Transverse colon (tissue), 4 donors: ENCODE results near the gene HILPDA. TPM values are rescaled to one million over a fixed set of nuclear protein-coding genes. Genes with fewer than 3 reads are reported as not detected.
"Not testable (repeated sequence)": the region's sequence is repeated elsewhere in the genome, so short reads cannot be mapped to it uniquely, and the experiment has no call there.

ENCODE experiments used
- DNase-seq: peaks from one replicate; pipeline ENCODE4 v3.0.0-alpha.2; 2019
- H3K27ac ChIP-seq, 4 donors: fragments of 200-600 bp; sonication (generic); 2 replicates each; pipeline ENCODE4 v1.5.1; 2016 to 2018; ENCODE audit warnings: inconsistent platforms in 4 of 4
- H3K27me3 ChIP-seq: fragments of 200-600 bp; sonication (generic); 2 replicates; pipeline ENCODE4 v1.5.1; 2017; ENCODE audit warnings: inconsistent platforms
- H3K36me3 ChIP-seq, 4 donors: fragments of 200-600 bp; sonication (generic); 2 replicates each; pipeline ENCODE4 v1.5.1; 2017 to 2019; ENCODE audit warnings: inconsistent platforms in 4 of 4
- H3K4me1 ChIP-seq, 4 donors: fragments of 200-600 bp; sonication (generic); 2 replicates each; pipeline ENCODE4 v1.5.1; 2017 to 2020; ENCODE audit warnings: inconsistent platforms in 4 of 4
- H3K4me3 ChIP-seq, 4 donors: fragments of 200-600 bp; sonication (generic); 1 replicate in 1 of 4; 2 replicates in 3 of 4; pipeline versions ENCODE4 v1.5.1 to v1.6.1; 2017 to 2019; ENCODE audit warnings: inconsistent platforms in 4 of 4
- H3K9me3 ChIP-seq, 2 donors: fragments of 200-600 bp; sonication (generic); 2 replicates each; pipeline ENCODE4 v1.5.1; 2017 to 2019; ENCODE audit warnings: inconsistent platforms in 2 of 2
- EP300 ChIP-seq: sonication (generic); formaldehyde crosslinking; IDR thresholded peaks from one replicate; pipeline ENCODE4 v1.6.1; 2017; ENCODE audit warnings: antibody characterized with exemption, low read depth
- POLR2A ChIP-seq: fragments of 450-650 bp; IDR thresholded peaks from one replicate; pipeline ENCODE4 v1.6.1; 2016; ENCODE audit warnings: antibody characterized with exemption, mild to moderate bottlenecking, moderate library complexity
- POLR2AphosphoS5 ChIP-seq, 3 donors: sonication (generic); formaldehyde crosslinking; IDR thresholded peaks; one replicate each; pipeline ENCODE4 v1.6.1; 2016; ENCODE audit warnings: antibody characterized with exemption in 3 of 3
- WGBS, 2 donors: methylation state at CpG; one replicate each; pipeline ENCODE4 v1.1.5; 2018; ENCODE audit warnings: low coverage in 1 of 2; 5-methylcytosine and 5-hydroxymethylcytosine counted together
- in situ Hi-C, 4 donors: fragments of 200-750 bp; cut with MboI; loops; one replicate each; pipeline versions ENCODE4 v1.15.0 to v1.15.1; 2017; ENCODE audit warnings: low sequenced_read_pairs in 3 of 4, low pct_ligation_motif_present in 1 of 4, low pct_unique_long_range_greater_than_20kb in 1 of 4
- intact Hi-C: fragments of 100-400 bp; cut with DNase I; formaldehyde crosslinking; loops from one replicate; pipeline ENCODE4 v1.15.1; 2023; ENCODE audit warnings: low total_unique reads
- total RNA-seq, 4 donors: library from RNA; depleted of rRNA; stranded (reverse); fragments of >200 nt; gene quantifications; one replicate each; pipeline ENCODE4 v1.1.0, GENCODE V29; 2016
- TF ChIP-seq, protein P1 (sequence below), 5 experiments: fragments of 200-600 bp in 3 of 5; fragments of 450-650 bp in 2 of 5; sonication (generic) in 3 of 5; IDR thresholded peaks; 1 replicate in 2 of 5; 2 replicates in 3 of 5; pipeline ENCODE4 v1.5.1; 2016 to 2017; ENCODE audit warnings: antibody characterized with exemption in 5 of 5, inconsistent platforms in 3 of 5, mild to moderate bottlenecking in 2 of 5, moderate library complexity in 1 of 5

Gene HILPDA
- total RNA-seq, 4 donors from 2014 or later: 5.3 to 35.5 (median 5.9) TPM; not detected in 1

DNA sequence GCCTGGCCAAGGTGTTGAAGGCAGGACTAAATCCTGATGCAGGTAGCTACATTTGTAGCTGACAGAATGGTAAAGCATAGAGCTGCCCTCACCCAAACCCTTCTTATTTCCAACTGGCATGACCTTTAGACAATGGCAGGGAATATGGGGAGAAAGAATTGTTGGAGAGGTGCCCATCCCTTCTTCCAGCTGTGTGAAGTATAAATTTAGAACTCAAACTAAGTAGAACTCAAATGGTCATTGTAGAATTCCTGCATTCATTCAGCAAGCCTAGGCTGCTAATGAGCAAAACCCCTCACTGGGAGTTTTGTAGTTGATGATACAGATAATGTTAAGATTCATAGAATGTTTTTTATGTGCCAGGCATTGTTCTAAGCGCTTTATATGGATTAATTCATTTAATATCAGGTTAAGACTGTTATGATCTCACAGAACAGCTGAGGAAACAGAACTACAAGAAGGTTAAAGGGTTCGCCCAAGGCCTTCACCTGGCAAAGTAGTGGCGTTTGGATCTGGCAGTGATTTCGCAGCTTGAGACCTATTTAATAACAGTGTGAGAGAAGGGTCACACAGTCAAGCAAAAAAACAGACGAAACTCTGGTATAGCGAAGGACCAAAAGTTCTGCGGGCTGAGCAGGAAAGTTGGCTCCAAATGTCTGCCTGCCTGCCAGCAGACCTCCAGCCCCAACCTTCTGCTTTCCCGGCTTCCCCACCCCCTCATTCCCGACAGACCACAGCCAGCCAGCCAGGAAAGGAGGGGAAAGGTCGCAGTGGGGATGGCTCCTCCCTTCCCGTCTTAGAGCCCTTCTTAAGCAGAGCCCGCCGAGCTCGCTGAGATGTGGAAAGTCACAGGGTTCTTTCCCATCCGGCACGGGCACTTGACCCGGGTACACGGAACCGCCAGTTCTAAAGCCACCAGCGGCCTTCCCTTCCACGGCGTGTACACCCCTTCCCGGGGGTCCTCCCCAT lies 1.6 kb upstream of the HILPDA start:
- peaks cover 2 to 42% (median 36%) of the 10 kb centered on the region in 4 donors for H3K4me1 ChIP-seq
- DNase-seq: peak; percentile 68
- no peaks in the 10 kb centered on the region for H3K27me3 ChIP-seq
- TF ChIP-seq, protein P1, sequence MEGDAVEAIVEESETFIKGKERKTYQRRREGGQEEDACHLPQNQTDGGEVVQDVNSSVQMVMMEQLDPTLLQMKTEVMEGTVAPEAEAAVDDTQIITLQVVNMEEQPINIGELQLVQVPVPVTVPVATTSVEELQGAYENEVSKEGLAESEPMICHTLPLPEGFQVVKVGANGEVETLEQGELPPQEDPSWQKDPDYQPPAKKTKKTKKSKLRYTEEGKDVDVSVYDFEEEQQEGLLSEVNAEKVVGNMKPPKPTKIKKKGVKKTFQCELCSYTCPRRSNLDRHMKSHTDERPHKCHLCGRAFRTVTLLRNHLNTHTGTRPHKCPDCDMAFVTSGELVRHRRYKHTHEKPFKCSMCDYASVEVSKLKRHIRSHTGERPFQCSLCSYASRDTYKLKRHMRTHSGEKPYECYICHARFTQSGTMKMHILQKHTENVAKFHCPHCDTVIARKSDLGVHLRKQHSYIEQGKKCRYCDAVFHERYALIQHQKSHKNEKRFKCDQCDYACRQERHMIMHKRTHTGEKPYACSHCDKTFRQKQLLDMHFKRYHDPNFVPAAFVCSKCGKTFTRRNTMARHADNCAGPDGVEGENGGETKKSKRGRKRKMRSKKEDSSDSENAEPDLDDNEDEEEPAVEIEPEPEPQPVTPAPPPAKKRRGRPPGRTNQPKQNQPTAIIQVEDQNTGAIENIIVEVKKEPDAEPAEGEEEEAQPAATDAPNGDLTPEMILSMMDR (IDR thresholded peaks at IDR 0.05): no peak
- TF ChIP-seq EP300 (peak; percentile 90), POLR2AphosphoS5 (IDR thresholded peaks at IDR 0.05) (peak; percentile 61 to 79 (median 78))
- H3K4me3 ChIP-seq: peak overlapping the region in 1 of 4 donors; percentile 80
- H3K36me3 ChIP-seq: no peaks in the 10 kb centered on the region
- intact Hi-C loops (no loop called here), in situ Hi-C loops (no loop called here)
- peak overlapping the region; percentile 88 to 93 (median 90) for H3K27ac ChIP-seq
- H3K9me3 ChIP-seq: no peaks in the 10 kb centered on the region
- WGBS, 2 donors: 50 to 71% methylated on average over 4 to 23 of the region's 23 CpGs

DNA sequence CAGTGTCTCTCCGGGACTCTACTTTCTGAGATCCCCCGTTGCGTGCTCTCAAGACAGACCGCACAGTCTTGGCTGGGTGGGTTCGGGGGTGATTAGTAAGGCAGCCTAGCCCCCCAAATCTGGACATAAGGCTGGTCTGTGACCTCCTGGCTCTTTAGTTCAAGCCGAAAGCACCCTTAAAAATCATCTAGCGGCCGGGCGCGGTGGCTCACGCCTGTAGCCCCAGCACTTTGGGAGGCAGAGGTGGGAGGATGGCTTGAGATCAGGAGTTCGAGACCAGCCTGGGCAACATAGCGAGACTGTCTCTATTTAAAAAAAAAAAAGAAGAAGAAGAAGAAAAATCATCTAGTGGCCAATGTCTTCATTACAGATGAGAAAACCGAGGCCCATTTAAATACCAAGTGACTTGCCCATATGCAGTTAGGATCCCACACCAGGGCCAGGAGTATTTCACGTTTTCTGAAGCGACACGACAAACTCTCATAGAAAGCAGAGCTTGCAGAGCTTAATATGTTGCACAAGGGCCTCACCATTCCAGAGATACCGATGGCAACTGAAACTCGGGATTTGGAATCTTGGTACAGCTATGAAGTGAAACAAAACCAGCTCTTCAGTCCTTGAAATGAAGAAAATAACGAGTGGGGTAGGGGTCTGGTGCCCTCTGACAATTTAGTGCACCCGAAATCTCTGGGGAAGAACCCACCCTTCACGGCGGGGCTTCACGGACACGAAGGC lies 703 bp upstream of the HILPDA start:
- DNase-seq: no peak
- no peaks in the 10 kb centered on the region for H3K27me3 ChIP-seq
- TF ChIP-seq, protein P1 (IDR thresholded peaks at IDR 0.05): peak in 2 of 5 experiments; percentile 41 to 48
- TF ChIP-seq POLR2AphosphoS5 (IDR thresholded peaks at IDR 0.05) (no peak), POLR2A (no peak), EP300 (no peak)
- intact Hi-C loops (no loop called here), in situ Hi-C loops (no loop called here)
- 42 to 48% methylated on average over 11 to 25 of the region's 25 CpGs for WGBS, 2 donors
- H3K27ac ChIP-seq: peak overlapping the region; percentile 88 to 93 (median 90)
- peak overlapping the region; percentile 19 to 80 (median 59) for H3K4me3 ChIP-seq
- no peaks in the 10 kb centered on the region for H3K9me3 ChIP-seq
- peaks cover 5 to 49% (median 39%) of the 10 kb centered on the region in 4 donors for H3K4me1 ChIP-seq
- H3K36me3 ChIP-seq: no peaks in the 10 kb centered on the region

DNA sequence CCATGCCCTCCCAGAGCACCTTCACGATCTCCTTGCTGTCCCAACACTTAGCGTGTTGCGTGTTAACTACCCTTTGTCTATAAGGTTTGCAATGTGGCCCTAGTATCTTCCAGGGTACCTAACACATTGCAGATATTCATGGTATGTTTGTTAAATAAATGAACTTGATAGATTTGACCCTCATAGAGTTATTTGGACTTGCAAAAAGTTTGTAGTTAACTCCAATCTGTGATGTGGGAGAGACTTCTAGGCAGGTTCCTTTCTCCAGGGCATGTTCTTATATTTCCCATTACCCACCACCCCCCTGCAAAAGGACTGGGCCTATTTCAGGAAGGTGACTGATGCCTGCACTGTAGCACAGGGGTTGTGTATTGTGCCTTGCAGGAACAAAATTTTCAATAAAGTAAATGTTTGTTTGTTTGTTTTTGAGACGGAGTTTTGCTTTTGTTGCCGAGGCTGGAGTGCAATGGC lies 612 bp downstream of the HILPDA start:
- no peak for DNase-seq
- TF ChIP-seq, protein P1 (IDR thresholded peaks at IDR 0.05): no peak
- intact Hi-C loops (no loop called here), in situ Hi-C loops (no loop called here)
- Histone ChIP-seq H3K4me3 (peak overlapping the region; percentile 55 to 80 (median 66)), H3K4me1 (peaks cover 5 to 49% (median 39%) of the 10 kb centered on the region in 4 donors), H3K27ac (peak overlapping the region; percentile 88 to 93 (median 90)), H3K9me3 (no peaks in the 10 kb centered on the region), H3K36me3 (no peaks in the 10 kb centered on the region), H3K27me3 (no peaks in the 10 kb centered on the region)
- WGBS, 2 donors: 6% methylated on average over 5 of the region's 5 CpGs; no CpG with 5 or more reads in 1 of the 2 donors

DNA sequence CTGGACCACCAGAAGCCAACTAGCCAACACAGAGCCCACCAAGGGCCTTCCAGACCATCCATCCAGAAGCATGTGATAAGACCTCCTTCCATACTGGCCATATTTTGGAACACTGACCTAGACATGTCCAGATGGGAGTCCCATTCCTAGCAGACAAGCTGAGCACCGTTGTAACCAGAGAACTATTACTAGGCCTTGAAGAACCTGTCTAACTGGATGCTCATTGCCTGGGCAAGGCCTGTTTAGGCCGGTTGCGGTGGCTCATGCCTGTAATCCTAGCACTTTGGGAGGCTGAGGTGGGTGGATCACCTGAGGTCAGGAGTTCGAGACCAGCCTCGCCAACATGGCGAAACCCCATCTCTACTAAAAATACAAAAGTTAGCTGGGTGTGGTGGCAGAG lies 1.7 kb downstream of the HILPDA start:
- H3K27me3 ChIP-seq, in situ Hi-C loops, DNase-seq, H3K27ac ChIP-seq, H3K36me3 ChIP-seq, H3K4me3 ChIP-seq, H3K9me3 ChIP-seq, intact Hi-C loops: not testable (repeated sequence)
- WGBS, 2 donors: 88% methylated on average over 6 of the region's 6 CpGs; no CpG with 5 or more reads in 1 of the 2 donors
- H3K4me1 ChIP-seq: peaks cover 5 to 49% (median 39%) of the 10 kb centered on the region in 4 donors
